Progenitor cell of endocrine pancreas (in vitro differentiated cells): ENCODE data around the gene HYCC2. TPM values are rescaled to one million over a fixed set of nuclear protein-coding genes. Genes with fewer than 3 reads are reported as not detected.
A peak's percentile ranks its signal among the peaks of the same experiment; 100 is the strongest.
"Not testable (repeated sequence)": the region's sequence is repeated elsewhere in the genome, so short reads cannot be mapped to it uniquely, and the experiment has no call there.

Experiments
- DNase-seq: peaks from one replicate; pipeline ENCODE4 v3.0.0; 2021; ENCODE audit warnings: low spot score; ENCODE audit not compliant: unreplicated experiment
- H3K27ac Mint-ChIP-seq: 2 replicates; pipeline ENCODE4 v1.8.0; 2021; ENCODE audit warnings: mild to moderate bottlenecking, moderate library complexity, mixed read lengths
- H3K27me3 Mint-ChIP-seq: 2 replicates; pipeline ENCODE4 v1.8.0; 2021; ENCODE audit warnings: mixed read lengths
- H3K36me3 Mint-ChIP-seq: 2 replicates; pipeline ENCODE4 v1.8.0; 2022; ENCODE audit warnings: mixed read lengths; ENCODE audit not compliant: insufficient read depth
- H3K4me1 Mint-ChIP-seq: 2 replicates; pipeline ENCODE4 v1.8.0; 2021; ENCODE audit warnings: low read depth, mixed read lengths
- H3K4me3 Mint-ChIP-seq: 2 replicates; pipeline ENCODE4 v1.8.0; 2021; ENCODE audit warnings: low read depth, mild to moderate bottlenecking, moderate library complexity, mixed read lengths
- H3K9me3 Mint-ChIP-seq: 2 replicates; pipeline ENCODE4 v1.8.0; 2021; ENCODE audit warnings: low read depth, mixed read lengths
- total RNA-seq: library from RNA; stranded (reverse); gene quantifications from 2 replicates; pipeline ENCODE4 v1.2.1, GENCODE V29; 2021
- TF ChIP-seq, protein P1 (sequence below): fragments of 200-600 bp; sonication (generic); IDR thresholded peaks from one replicate; pipeline ENCODE4 v1.5.0; 2021; ENCODE audit warnings: antibody characterized with exemption, mild to moderate bottlenecking; ENCODE audit not compliant: unreplicated experiment

The HYCC2 gene
- total RNA-seq, 1 donor from 2014 or later: 25.7 TPM

DNA sequence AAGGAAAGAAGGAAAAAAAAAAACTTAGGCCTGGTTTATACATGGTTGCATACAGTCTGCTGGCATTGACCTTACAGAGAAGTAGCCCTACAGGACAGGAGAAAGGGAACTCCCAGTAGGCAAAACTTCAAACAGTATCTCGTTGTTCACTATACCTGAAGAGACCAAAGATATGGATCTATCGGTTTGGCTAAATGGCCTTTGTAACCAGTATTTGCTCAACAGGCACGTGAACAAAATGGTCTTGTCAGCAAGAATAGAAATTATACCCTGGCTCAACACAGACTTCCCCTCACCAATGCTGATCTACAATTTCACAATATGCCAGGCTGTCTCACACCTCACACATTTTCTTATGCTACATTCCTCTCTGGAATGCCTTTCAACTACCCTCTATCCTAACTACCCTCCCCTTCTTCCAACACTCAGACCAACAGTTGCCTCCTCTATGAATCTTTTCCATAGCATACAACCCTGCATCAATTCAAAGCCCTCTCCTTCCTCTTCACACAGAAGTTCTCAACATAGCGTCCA lies 13.7 kb downstream of the HYCC2 start:
- Mint-ChIP-seq H3K9me3 (no peaks in the 10 kb centered on the region), H3K27me3 (no peaks in the 10 kb centered on the region), H3K36me3 (peaks cover 4% of the 10 kb centered on the region), H3K4me1 (peaks cover 14% of the 10 kb centered on the region), H3K4me3 (no peak overlapping the region), H3K27ac (peak overlapping the region; percentile 1)
- no peak for DNase-seq
- TF ChIP-seq, protein P1, sequence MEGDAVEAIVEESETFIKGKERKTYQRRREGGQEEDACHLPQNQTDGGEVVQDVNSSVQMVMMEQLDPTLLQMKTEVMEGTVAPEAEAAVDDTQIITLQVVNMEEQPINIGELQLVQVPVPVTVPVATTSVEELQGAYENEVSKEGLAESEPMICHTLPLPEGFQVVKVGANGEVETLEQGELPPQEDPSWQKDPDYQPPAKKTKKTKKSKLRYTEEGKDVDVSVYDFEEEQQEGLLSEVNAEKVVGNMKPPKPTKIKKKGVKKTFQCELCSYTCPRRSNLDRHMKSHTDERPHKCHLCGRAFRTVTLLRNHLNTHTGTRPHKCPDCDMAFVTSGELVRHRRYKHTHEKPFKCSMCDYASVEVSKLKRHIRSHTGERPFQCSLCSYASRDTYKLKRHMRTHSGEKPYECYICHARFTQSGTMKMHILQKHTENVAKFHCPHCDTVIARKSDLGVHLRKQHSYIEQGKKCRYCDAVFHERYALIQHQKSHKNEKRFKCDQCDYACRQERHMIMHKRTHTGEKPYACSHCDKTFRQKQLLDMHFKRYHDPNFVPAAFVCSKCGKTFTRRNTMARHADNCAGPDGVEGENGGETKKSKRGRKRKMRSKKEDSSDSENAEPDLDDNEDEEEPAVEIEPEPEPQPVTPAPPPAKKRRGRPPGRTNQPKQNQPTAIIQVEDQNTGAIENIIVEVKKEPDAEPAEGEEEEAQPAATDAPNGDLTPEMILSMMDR: no peak

- H3K27me3 Mint-ChIP-seq: no peaks in the 10 kb centered on the region
- no peaks in the 10 kb centered on the region for H3K9me3 Mint-ChIP-seq
- TF ChIP-seq, protein P1: no peak
- no peak overlapping the region for H3K27ac Mint-ChIP-seq
- peaks cover 14% of the 10 kb centered on the region for H3K4me1 Mint-ChIP-seq
- DNase-seq: no peak
- peaks cover 8% of the 10 kb centered on the region for H3K36me3 Mint-ChIP-seq
- no peak overlapping the region for H3K4me3 Mint-ChIP-seq
Observed at GRCh38 chr2:201057087-201057521, 14.4 kb downstream of the HYCC2 start.

- DNase-seq: no peak
- H3K27me3 Mint-ChIP-seq: no peaks in the 10 kb centered on the region
- peaks cover 7% of the 10 kb centered on the region for H3K9me3 Mint-ChIP-seq
- no peak overlapping the region for H3K4me3 Mint-ChIP-seq
- H3K27ac Mint-ChIP-seq: no peak overlapping the region
- TF ChIP-seq, protein P1: no peak
- H3K4me1 Mint-ChIP-seq: no peaks in the 10 kb centered on the region
- H3K36me3 Mint-ChIP-seq: peaks cover 14% of the 10 kb centered on the region
Observed at GRCh38 chr2:201049455-201049854, 22.0 kb downstream of the HYCC2 start.

DNA sequence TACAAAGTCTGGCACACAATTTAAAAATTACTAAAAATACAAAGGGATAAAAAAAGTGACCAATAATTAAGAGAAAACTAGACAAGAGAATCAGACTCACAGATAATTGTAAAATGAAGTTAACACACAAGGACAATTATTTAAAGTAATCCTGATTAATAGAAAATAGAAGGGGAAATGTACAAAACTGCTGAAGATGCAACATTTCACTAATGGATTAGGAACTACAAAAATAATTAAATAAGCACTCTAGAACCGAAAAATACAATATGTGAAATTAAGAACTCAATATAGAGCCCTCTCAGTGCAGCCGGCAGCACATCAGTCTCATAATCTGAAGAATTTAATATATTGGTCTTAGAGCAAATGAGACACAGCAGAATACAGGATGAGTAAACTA lies 24.6 kb downstream of the HYCC2 start:
- Mint-ChIP-seq H3K27me3 (no peaks in the 10 kb centered on the region), H3K4me3 (no peak overlapping the region), H3K36me3 (peaks cover 19% of the 10 kb centered on the region), H3K9me3 (peaks cover 7% of the 10 kb centered on the region), H3K27ac (no peak overlapping the region), H3K4me1 (no peaks in the 10 kb centered on the region)
- TF ChIP-seq, protein P1: no peak
- DNase-seq: no peak

GRCh38 chr2:201043050-201043449 lies 28.4 kb downstream of the HYCC2 start:
- H3K9me3 Mint-ChIP-seq: peaks cover 17% of the 10 kb centered on the region
- H3K4me3 Mint-ChIP-seq, DNase-seq, H3K27me3 Mint-ChIP-seq, H3K4me1 Mint-ChIP-seq, H3K27ac Mint-ChIP-seq: not testable (repeated sequence)
- H3K36me3 Mint-ChIP-seq: peaks cover 30% of the 10 kb centered on the region

DNA sequence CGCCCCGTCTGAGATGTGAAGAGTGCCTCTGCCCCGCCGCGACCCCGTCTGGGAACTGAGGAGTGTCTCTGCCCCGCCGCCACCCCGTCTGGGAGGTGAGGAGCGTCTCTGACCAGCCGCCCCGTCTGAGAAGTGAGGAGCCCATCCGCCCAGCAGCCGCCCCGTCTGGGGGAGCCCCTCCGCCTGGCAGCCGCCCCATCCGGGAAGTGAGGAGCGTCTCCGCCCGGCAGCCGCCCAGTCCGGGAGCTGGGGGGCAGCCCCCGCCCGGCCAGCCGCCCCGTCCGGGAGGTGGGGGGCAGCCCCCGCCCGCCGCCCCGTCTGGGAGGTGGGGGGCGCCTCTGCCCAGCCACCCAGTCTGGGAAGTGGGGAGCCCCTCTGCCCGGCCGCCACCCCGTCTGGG lies 29.0 kb downstream of the HYCC2 start:
- DNase-seq, H3K4me3 Mint-ChIP-seq, H3K27ac Mint-ChIP-seq, H3K27me3 Mint-ChIP-seq, H3K4me1 Mint-ChIP-seq: not testable (repeated sequence)
- Mint-ChIP-seq H3K36me3 (peaks cover 31% of the 10 kb centered on the region), H3K9me3 (peaks cover 16% of the 10 kb centered on the region)
